ENCODE measurements around the gene KIF5C. TPM values are rescaled to one million over a fixed set of nuclear protein-coding genes. Genes with fewer than 3 reads are reported as not detected.

KIF5C gene
- total RNA-seq, 2 donors from 2014 or later = 2.0 to 2.6 TPM

DNA sequence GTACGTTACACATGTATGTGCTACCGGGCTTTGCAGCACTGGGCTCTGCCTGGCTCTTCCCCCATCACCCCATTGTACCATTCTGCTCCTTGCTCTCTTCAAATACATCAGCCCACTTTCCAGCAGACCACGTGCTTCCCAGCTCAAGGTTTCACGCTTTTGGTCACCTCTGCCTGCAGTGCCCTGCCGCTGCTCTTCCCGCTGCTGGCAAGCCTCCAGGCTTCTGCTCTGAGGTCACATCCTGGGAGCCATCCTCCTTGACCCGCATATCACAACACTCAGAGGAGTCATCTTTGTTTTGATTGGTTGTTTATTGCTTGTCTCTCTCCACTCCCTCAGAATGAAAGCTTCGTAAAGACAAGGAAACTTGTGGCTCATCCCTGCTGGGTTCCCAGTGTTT lies 34.1 kb downstream of the KIF5C start:
- no peaks in the 10 kb centered on the region for H3K27me3 ChIP-seq
- DNase-seq (no peak), ATAC-seq (no peak)
- no peaks in the 10 kb centered on the region for H3K9me3 ChIP-seq
- no peak overlapping the region for H3K27ac ChIP-seq
- H3K4me1 ChIP-seq = no peaks in the 10 kb centered on the region
- intact Hi-C loops (cut with DNase I) = no loop called here
- TF ChIP-seq POLR2A (IDR thresholded peaks at IDR 0.05) (no peak), CTCF (IDR thresholded peaks at IDR 0.05) (no peak)
- WGBS, 2 donors = 59 to 66% methylated on average over 8 of the region's 8 CpGs
- H3K36me3 ChIP-seq (replicated peaks in 1 of 2; ENCODE audit: insufficient read depth in 1 of 2, low read depth in 2 of 2) = no peaks in the 10 kb centered on the region
- no peak overlapping the region for H3K4me3 ChIP-seq

GRCh38 chr2:148913061-148913460 lies 38.0 kb downstream of the KIF5C start:
- intact Hi-C loops (cut with DNase I) = no loop called here
- no peak overlapping the region for H3K4me3 ChIP-seq
- no peak for DNase-seq

GRCh38 chr2:148913492-148913891 lies 38.5 kb downstream of the KIF5C start:
- Histone ChIP-seq H3K36me3 (replicated peaks in 1 of 2; ENCODE audit: insufficient read depth in 1 of 2, low read depth in 2 of 2) (no peaks in the 10 kb centered on the region), H3K4me1 (no peaks in the 10 kb centered on the region), H3K9me3 (peaks cover 0 to 3% (median 0%) of the 10 kb centered on the region in 3 donors), H3K27ac (no peak overlapping the region), H3K27me3 (no peaks in the 10 kb centered on the region), H3K4me3 (no peak overlapping the region)
- ATAC-seq (no peak), DNase-seq (no peak)
- TF ChIP-seq POLR2A (IDR thresholded peaks at IDR 0.05) = no peak
- no peak for TF ChIP-seq CTCF (IDR thresholded peaks at IDR 0.05)
- intact Hi-C loops (cut with DNase I) = no loop called here
- 82 to 89% methylated on average over 8 of the region's 8 CpGs for WGBS, 2 donors

More at GRCh38 chr2:148913061-148913460, 38.0 kb downstream of the KIF5C start:
- ATAC-seq = no peak
- no peak for TF ChIP-seq POLR2A (IDR thresholded peaks at IDR 0.05)
- no peak for TF ChIP-seq CTCF (IDR thresholded peaks at IDR 0.05)
- no peaks in the 10 kb centered on the region for H3K4me1 ChIP-seq
- no peaks in the 10 kb centered on the region for H3K27me3 ChIP-seq
- no peak overlapping the region for H3K27ac ChIP-seq
- no peaks in the 10 kb centered on the region for H3K36me3 ChIP-seq (replicated peaks in 1 of 2; ENCODE audit: insufficient read depth in 1 of 2, low read depth in 2 of 2)
- no peaks in the 10 kb centered on the region for H3K9me3 ChIP-seq

- no peaks in the 10 kb centered on the region for H3K36me3 ChIP-seq (replicated peaks in 1 of 2; ENCODE audit: insufficient read depth in 1 of 2, low read depth in 2 of 2)
- ATAC-seq = no peak
- H3K27me3 ChIP-seq = no peaks in the 10 kb centered on the region
- DNase-seq = no peak
- no peak overlapping the region for H3K4me3 ChIP-seq
- WGBS, 2 donors = 70 to 77% methylated on average over 4 of the region's 4 CpGs
- H3K4me1 ChIP-seq = no peaks in the 10 kb centered on the region
- intact Hi-C loops (cut with DNase I) = no loop called here
- TF ChIP-seq POLR2A (IDR thresholded peaks at IDR 0.05) (no peak), CTCF (IDR thresholded peaks at IDR 0.05) (no peak)
- H3K27ac ChIP-seq = no peak overlapping the region
- H3K9me3 ChIP-seq = peaks cover 0 to 9% (median 0%) of the 10 kb centered on the region in 3 donors
These were observed 39.4 kb downstream of the KIF5C start for GRCh38 chr2:148914463-148914862.

DNA sequence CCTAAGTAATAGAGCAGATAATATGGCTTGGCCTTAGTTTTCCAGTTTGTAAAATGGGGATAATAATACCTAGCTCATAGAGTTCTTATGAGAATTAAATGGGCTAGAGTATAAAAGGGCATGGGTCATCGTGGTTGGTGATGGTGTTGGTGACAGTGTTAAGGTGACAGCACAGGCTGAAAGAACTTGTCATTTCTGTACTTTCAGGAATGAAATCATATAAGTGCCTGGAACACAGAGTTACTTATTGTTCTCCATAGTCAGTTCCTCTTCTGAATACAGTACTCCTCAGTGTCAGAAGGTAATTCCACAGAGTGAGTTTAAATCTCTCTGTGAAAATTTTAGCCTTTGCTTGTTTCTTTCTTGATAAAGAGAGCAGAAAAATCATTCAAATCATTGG lies 42.4 kb downstream of the KIF5C start:
- ATAC-seq = no peak
- H3K9me3 ChIP-seq = peaks cover 0 to 9% (median 0%) of the 10 kb centered on the region in 3 donors

More for the DNA sequence above, 42.4 kb downstream of the KIF5C start:
- H3K36me3 ChIP-seq (replicated peaks in 1 of 2; ENCODE audit: insufficient read depth in 1 of 2, low read depth in 2 of 2) = no peaks in the 10 kb centered on the region
- H3K4me1 ChIP-seq = no peaks in the 10 kb centered on the region
- H3K27ac ChIP-seq = no peak overlapping the region
- DNase-seq = no peak
- H3K4me3 ChIP-seq = no peak overlapping the region
- no peaks in the 10 kb centered on the region for H3K27me3 ChIP-seq
- TF ChIP-seq CTCF (IDR thresholded peaks at IDR 0.05) (no peak), POLR2A (IDR thresholded peaks at IDR 0.05) (no peak)
- WGBS, 2 donors = 85 to 94% methylated on average over 1 of the region's 1 CpG
- intact Hi-C loops (cut with DNase I) = no loop called here

Data from body of pancreas (tissue), 4 donors.